Endometrium (tissue), 2 donors: ENCODE data around the gene ADIPOQ.
"Not testable (repeated sequence)": the region's sequence is repeated elsewhere in the genome, so short reads cannot be mapped to it uniquely, and the experiment has no call there.

Experiments used
- FAIRE-seq: peaks from 2 replicates; lab custom pipeline; 2012; peaks lifted over from hg19 to GRCh38; lab: Jason Lieb, UNC
- donor health status: control.
- donor health status: control.

The ADIPOQ gene

GRCh38 chr3:186842426-186843038 lies at the start of gene ADIPOQ:
ADIPOQ (plus strand) TSS chr3:186842710; CDS start chr3:186853059, 10,349 bp downstream.
- no peak for FAIRE-seq

DNA sequence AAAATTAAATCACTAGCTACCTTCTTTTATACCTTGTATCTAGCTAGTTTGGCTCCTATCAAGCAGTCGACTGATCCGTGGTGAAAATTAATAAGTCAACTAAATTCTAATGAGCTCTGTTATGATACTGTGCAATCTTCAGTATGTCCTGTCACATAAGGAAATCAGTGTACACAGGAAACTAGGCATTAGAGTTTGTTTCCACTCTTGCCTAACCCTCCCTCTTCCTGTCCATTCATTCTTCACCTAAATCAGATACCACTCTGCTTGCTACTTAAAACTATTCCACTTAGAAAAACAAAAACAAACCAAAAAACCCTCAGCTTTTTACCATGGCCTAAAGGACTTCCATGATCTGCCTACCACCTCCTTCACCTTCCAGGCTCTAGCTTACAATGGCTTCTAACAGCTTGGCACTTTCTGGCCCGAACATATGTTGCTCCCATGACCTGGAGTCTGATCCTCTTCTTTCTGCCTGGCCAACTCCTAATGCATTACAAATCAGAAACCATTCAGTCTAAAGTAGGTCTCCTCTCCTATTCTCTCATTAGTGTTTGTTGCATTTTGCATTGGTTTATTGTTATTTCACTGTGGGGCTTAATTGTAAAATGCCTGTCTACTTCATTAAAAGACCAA lies 44.2 kb upstream of the ADIPOQ start:
- no peak for FAIRE-seq

- FAIRE-seq: no peak
Observed at GRCh38 chr3:186800285-186800684, 42.2 kb upstream of the ADIPOQ start.

GRCh38 chr3:186802701-186803100 lies 39.8 kb upstream of the ADIPOQ start:
- FAIRE-seq: no peak

DNA sequence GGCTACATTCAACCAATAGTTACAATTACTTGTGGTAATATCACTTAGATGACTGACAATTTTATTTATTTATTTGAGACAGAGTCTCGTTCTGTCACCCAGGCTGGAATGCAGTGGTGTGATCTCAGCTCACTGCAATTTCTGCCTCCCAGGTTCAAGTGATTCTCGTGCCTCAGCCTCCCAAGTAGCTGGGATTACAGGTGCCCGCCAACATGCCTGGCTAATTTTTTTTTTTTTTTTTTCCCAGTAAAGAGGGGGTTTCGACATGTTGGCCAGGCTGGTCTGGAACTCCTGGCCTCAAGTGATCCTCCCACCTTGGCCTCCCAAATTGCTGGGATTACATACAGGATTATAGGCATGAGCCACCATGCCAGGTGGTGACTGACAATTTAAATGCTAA lies 39.1 kb upstream of the ADIPOQ start:
- FAIRE-seq: not testable (repeated sequence)

- no peak for FAIRE-seq
Observed at GRCh38 chr3:186806089-186807055, 36.1 kb upstream of the ADIPOQ start, which contains the start of gene RFC4. RFC4 (minus strand) TSS chr3:186806482; CDS start chr3:186804713, 1,769 bp downstream.

GRCh38 chr3:186807231-186807630 lies 35.3 kb upstream of the ADIPOQ start:
- no peak for FAIRE-seq

- no peak for FAIRE-seq
Observed at GRCh38 chr3:186810336-186810996, 32.0 kb upstream of the ADIPOQ start.

GRCh38 chr3:186811313-186811712 lies 31.2 kb upstream of the ADIPOQ start:
- not testable (repeated sequence) for FAIRE-seq

GRCh38 chr3:186814100-186814499 lies 28.4 kb upstream of the ADIPOQ start:
- no peak for FAIRE-seq

DNA sequence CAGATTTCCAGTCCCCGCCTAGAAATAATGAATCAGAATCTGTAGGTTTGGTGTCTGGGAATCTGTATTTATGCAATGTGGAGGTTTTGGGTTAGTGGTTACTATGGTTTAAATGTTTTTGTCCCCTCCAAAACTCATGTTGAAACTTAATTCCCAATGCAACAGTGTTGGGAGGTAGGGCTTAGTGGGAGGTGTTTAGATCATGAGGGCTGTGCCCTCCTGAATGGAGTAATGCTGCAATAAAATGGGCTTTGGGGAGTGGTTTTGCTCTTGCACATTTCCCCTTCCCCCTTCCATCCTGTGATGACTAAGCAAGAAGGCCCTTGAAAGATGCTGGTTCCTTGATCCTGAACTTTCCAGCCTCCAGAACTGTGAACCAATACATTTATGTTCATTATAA lies 27.1 kb upstream of the ADIPOQ start:
- no peak for FAIRE-seq

DNA sequence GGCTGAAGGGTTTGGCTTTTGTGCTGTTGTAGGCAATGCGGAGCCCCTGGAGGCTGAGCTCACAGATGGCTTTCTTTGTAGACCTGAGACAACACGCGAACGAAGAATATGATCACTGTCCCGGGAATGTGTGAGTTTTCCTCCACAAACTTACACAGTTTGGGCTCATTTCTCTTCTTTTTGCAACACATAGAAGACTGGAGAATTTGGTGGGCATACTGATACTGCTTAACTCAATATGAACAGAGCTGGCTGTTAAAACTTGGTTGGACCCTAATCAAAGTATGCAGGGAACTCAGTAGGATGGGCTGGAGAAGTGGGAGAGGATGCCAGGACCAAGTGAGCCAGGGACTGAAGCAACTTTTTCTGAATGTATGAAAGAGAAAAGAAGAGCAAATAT lies 24.0 kb upstream of the ADIPOQ start:
- no peak for FAIRE-seq

DNA sequence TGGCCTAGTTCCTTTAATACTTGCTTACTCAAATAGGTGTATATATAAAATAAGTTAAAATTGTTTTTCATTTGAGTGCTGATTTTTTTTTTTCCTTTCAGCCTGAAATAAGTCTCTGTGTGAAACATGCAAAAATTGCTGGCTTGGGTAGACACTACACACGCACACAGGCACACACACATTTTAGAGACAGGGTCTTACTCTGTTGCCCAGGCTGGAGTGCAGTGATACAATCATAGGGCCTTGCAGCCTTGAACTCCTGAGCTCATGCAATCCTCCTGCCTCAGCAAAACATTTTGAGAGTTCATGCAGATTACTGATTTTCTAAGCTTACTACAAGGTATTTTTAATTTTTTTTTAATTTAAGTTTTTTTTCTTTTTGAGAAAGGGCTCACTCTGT lies 23.6 kb upstream of the ADIPOQ start:
- FAIRE-seq: no peak

- peak; percentile 51 for FAIRE-seq
Observed at GRCh38 chr3:186821429-186822387, 20.8 kb upstream of the ADIPOQ start.

DNA sequence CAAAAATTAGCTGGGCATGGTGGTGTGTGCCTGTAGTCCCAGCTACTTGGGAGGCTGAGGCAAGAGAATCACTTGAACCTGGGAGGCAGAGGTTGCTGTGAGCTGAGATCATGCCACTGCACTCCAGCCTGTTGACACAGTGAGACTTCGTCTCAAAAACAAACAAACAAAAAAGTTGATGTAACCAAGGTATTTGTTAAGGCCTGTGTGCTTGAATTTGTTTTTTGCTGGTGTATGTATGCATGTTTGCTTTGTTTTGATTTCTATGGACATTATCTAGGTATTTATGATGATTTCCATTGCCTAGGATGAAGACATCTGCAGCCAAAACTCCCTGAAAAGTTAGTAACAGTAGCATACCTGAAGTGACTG lies 20.1 kb upstream of the ADIPOQ start:
- not testable (repeated sequence) for FAIRE-seq

- no peak for FAIRE-seq
Observed at GRCh38 chr3:186823386-186823785, 19.1 kb upstream of the ADIPOQ start.

DNA sequence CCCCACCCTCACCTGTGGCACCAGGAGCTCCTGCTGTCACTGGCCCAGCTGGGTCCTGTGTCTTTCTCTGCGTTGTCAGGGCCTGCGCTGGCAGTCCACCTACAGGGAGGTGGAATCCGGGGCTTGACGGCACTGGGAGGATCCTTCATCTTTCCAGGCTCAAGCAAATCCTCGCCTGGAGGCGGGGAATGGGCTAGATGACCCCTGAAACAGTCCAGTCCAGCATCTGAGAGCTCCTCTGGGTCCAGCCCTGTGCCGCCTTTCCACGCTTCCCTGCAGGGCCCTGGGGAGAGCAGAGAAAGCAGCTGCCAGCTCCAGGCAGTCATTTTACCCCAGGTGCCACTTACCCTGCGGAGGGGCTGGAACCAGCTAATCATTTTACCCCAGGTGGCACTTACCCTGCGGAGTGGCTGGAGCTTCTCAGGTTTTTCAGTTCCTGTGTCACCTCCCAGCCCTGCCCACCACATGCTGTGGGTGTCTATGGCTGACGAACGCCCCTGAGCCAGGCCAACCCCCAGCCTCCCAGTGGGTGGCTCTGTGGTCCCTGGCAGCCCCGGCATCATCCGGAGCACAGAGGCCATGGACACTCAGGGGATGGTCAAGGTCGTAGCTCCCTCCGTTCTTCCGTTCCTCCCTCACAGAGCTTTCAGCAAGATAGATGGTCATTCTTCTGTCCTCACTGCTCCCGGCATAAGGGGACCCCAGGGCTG lies 17.9 kb upstream of the ADIPOQ start:
- no peak for FAIRE-seq

- no peak for FAIRE-seq
Observed at GRCh38 chr3:186825294-186825821, 17.2 kb upstream of the ADIPOQ start.

DNA sequence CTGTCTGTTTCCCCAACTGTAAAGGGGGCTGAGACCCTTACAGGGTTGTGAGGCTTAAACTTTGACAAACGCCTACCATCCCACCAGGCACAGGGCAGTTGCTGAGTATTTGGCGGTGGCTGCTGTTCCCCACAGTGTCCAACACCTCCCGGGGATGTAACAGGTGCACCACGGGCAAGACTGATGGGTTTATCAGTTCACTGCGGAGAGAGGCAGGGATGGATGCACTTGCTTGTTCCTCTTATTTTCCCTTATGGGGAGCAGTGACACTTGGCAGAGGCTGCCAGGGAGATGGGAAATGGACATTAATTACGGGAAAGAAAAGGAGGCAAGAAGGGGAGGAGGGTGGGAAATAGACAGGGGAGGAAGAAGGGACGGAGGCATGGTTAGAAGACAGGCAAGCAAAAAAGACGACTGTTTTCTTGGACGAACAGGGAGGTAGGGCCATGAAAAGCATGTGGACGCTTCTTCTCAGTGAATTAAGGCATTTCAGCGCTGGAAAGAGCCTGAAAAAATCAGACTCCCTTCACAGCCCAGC lies 16.6 kb upstream of the ADIPOQ start:
- FAIRE-seq: no peak

DNA sequence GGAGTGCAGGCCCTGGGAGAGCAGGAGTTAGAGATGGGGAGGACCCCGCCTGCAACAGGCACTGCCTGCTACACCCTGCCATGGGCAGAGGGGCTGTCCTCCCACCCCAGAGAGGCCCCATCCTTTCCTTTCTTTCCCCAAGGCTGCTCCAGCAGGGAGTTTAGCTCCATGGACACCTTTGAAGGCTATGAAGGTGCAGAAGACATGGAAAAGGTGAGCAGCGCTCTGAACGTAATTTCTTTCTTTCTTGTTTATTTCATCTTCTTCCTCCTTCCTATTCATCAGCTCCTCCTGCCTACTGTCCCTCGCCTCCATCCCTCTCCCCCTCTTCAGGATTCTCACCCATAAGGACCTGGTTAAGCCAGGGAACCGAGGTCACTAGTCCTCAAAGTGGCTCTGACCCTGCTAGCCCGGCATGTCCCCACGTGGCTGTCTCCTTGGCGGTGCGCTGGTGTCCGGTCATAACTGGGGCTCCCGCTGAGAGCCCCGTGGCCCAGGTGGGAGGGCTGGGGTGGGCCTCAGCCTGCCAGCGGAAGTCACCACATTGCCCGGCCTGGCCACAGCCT lies 16.0 kb upstream of the ADIPOQ start:
- FAIRE-seq: no peak
